Brain microvascular endothelial cell (primary cell): ENCODE measurements around the gene ARX.

ENCODE experiments used
- DNase-seq: peaks from one replicate; pipeline ENCODE4 v3.0.0-alpha.2; 2020
- H3K27ac ChIP-seq: fragments of 250-450 bp; sonication (Bioruptor Pico); 2 replicates; pipeline ENCODE4 v1.5.1; 2020; ENCODE audit warnings: mild to moderate bottlenecking, moderate library complexity
- H3K27me3 ChIP-seq: fragments of 250-450 bp; sonication (Bioruptor Pico); replicated peaks from 2 replicates; pipeline ENCODE4 v1.5.1; 2020; ENCODE audit warnings: mild to moderate bottlenecking
- H3K36me3 ChIP-seq: fragments of 250-450 bp; sonication (Bioruptor Pico); replicated peaks from 2 replicates; pipeline ENCODE4 v1.5.1; 2020; ENCODE audit warnings: mild to moderate bottlenecking
- H3K4me3 ChIP-seq: 2 replicates; pipeline ENCODE4 v1.5.1; 2011; ENCODE audit warnings: low read depth, mild to moderate bottlenecking, control low read depth, low read length, moderate library complexity
- CTCF ChIP-seq: IDR thresholded peaks from 2 replicates; pipeline ENCODE4 v1.5.1; 2011; ENCODE audit warnings: low read depth, mild to moderate bottlenecking, moderate library complexity, low read length, control low read depth, inconsistent platforms; ENCODE audit errors: missing control alignments
- in situ Hi-C: cut with HindIII; loops from 2 replicates; pipeline ENCODE4 v1.10.0; 2017; ENCODE audit warnings: low sequenced_read_pairs, low pct_ligation_motif_present

ARX gene

GRCh38 chrX:25005382-25006185, 10.2 kb downstream of the ARX start:
- Histone ChIP-seq H3K4me3 (no peak overlapping the region), H3K27ac (no peak overlapping the region), H3K36me3 (no peaks in the 10 kb centered on the region), H3K27me3 (peaks cover 39% of the 10 kb centered on the region)
- in situ Hi-C loops = no loop called here
- TF ChIP-seq CTCF = no peak
- DNase-seq = no peak

GRCh38 chrX:25005034-25005381, 10.8 kb downstream of the ARX start:
- Histone ChIP-seq H3K27me3 (peaks cover 39% of the 10 kb centered on the region), H3K4me3 (no peak overlapping the region)
- no peak for DNase-seq

GRCh38 chrX:25004485-25005032, 11.2 kb downstream of the ARX start:
- in situ Hi-C loops = no loop called here

More at GRCh38 chrX:25005034-25005381, 10.8 kb downstream of the ARX start:
- Histone ChIP-seq H3K27ac (no peak overlapping the region), H3K36me3 (no peaks in the 10 kb centered on the region)
- no peak for TF ChIP-seq CTCF
- in situ Hi-C loops = no loop called here

DNA sequence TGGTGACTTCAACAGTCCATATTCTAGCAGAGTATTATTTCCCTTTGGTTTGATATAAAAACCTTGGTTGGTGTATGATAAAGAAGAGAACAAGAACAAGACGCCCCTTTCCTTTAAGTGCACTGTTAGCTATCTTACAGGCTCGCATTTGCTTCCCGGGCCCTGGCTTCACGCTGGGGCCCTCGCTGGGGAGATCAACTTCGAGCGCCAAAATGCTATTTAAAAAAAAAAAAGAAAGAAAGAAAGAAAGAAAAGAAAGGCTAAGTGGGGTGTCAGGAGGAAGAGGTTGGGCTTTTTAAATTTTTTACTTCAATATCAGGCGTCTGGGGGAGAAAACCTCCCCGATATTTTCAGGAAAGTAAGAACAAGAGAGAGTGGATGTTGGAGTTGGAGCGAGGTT, 11.7 kb downstream of the ARX start:
- H3K4me3 ChIP-seq = no peak overlapping the region
- in situ Hi-C loops = no loop called here
- no peak overlapping the region for H3K27ac ChIP-seq
- no peak for TF ChIP-seq CTCF
- no peaks in the 10 kb centered on the region for H3K36me3 ChIP-seq
- DNase-seq = no peak
- H3K27me3 ChIP-seq = peaks cover 39% of the 10 kb centered on the region

More at GRCh38 chrX:25004485-25005032, 11.2 kb downstream of the ARX start:
- Histone ChIP-seq H3K36me3 (no peaks in the 10 kb centered on the region), H3K27ac (no peak overlapping the region), H3K4me3 (no peak overlapping the region), H3K27me3 (peaks cover 39% of the 10 kb centered on the region)
- DNase-seq = no peak
- TF ChIP-seq CTCF = no peak

DNA sequence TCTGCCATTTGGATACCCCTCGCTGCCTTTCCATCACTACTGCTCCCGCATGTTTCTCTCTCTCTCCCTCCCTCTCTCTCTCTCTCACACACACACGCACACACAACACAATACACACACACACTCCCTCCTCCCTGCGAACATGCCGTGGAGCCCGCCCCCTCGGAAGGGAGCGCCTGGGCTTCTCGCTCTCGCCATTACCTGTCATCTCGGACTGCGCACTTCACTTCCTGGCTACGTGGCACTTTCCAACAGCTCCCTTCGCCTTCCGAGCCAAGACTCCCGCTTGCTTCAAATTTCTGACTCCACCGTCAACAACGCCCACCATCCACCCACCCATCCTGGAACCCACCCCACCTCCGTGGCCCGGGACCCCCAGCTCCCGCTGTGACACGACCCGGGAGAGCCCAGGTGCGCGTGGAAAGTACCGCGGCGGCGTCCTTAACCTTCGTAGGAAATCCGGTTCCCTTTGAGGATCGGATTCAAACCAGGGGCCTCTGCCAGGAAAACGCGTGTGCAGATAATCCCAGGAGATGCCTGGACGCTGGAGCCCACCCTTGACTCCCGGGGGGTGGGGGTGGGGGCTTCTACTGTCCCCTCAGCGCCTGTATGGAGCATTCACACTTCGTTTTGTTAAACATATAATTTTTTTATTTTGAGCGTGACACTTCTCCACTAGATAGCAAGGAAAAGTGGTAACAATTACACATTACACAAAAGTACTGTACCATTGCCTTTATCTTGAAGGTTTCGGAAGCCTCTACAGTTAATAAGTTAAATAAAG, 12.5 kb downstream of the ARX start:
- no peak for DNase-seq
- in situ Hi-C loops = no loop called here
- TF ChIP-seq CTCF = no peak
- H3K27ac ChIP-seq = no peak overlapping the region
- H3K27me3 ChIP-seq = peaks cover 39% of the 10 kb centered on the region
- H3K4me3 ChIP-seq = no peak overlapping the region
- H3K36me3 ChIP-seq = no peaks in the 10 kb centered on the region
